Upper lobe of right lung (tissue), 1 donor: ENCODE measurements around the gene PANK4. TPM values are rescaled to one million over a fixed set of nuclear protein-coding genes. Genes with fewer than 3 reads are reported as not detected.
"Not testable (repeated sequence)": the region's sequence is repeated elsewhere in the genome, so short reads cannot be mapped to it uniquely, and the experiment has no call there.

Experiments used
- ATAC-seq: fragments of 200-7000 bp; cut with Tn5 transposase; one replicate; pipeline ENCODE4 v1.9.1; 2020; ENCODE audit warnings: mild to moderate bottlenecking, moderate library complexity
- DNase-seq: peaks from one replicate; pipeline ENCODE4 v3.0.0-alpha.2; 2020
- H3K27ac ChIP-seq: fragments of 200-600 bp; one replicate; pipeline ENCODE4 v1.8.0; 2022
- H3K27me3 ChIP-seq: fragments of 200-600 bp; one replicate; pipeline ENCODE4 v1.8.0; 2022; ENCODE audit warnings: mild to moderate bottlenecking
- H3K36me3 ChIP-seq: fragments of 200-600 bp; one replicate; pipeline ENCODE4 v1.8.0; 2022
- H3K4me1 ChIP-seq: fragments of 200-600 bp; one replicate; pipeline ENCODE4 v1.8.0; 2022
- H3K4me3 ChIP-seq: fragments of 200-600 bp; one replicate; pipeline ENCODE4 v1.8.0; 2022; ENCODE audit warnings: mild to moderate bottlenecking
- H3K9me3 ChIP-seq: fragments of 200-600 bp; one replicate; pipeline ENCODE4 v1.8.0; 2022
- intact Hi-C: fragments of 100-400 bp; cut with DNase I; formaldehyde crosslinking; loops from one replicate; pipeline ENCODE4 v1.11.0; 2022
- total RNA-seq: library from RNA; stranded (reverse); fragmentation: NEBNext Ultra II Directional; extraction: Animal tissue kit (Norgen Biotek cat#: 25700); gene quantifications from one replicate; pipeline ENCODE4 v1.2.1, GENCODE V29; 2021
- TF ChIP-seq, protein P1 (sequence below): fragments of 200-600 bp; IDR thresholded peaks from one replicate; pipeline ENCODE4 v1.8.0; 2022; ENCODE audit warnings: antibody characterized with exemption
- donor health status: DM: no; HTN: yes; CAD: no; lungs with severe emphysema.

PANK4 gene
- total RNA-seq, 1 donor from 2014 or later, result 36.4 TPM

- no peaks in the 10 kb centered on the region for H3K36me3 ChIP-seq
- no peak overlapping the region for H3K27ac ChIP-seq
- H3K27me3 ChIP-seq, result no peaks in the 10 kb centered on the region
- ATAC-seq, result no peak
- H3K4me1 ChIP-seq, result peaks cover 36% of the 10 kb centered on the region
- TF ChIP-seq, protein P1, sequence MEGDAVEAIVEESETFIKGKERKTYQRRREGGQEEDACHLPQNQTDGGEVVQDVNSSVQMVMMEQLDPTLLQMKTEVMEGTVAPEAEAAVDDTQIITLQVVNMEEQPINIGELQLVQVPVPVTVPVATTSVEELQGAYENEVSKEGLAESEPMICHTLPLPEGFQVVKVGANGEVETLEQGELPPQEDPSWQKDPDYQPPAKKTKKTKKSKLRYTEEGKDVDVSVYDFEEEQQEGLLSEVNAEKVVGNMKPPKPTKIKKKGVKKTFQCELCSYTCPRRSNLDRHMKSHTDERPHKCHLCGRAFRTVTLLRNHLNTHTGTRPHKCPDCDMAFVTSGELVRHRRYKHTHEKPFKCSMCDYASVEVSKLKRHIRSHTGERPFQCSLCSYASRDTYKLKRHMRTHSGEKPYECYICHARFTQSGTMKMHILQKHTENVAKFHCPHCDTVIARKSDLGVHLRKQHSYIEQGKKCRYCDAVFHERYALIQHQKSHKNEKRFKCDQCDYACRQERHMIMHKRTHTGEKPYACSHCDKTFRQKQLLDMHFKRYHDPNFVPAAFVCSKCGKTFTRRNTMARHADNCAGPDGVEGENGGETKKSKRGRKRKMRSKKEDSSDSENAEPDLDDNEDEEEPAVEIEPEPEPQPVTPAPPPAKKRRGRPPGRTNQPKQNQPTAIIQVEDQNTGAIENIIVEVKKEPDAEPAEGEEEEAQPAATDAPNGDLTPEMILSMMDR, result no peak
- no peak overlapping the region for H3K4me3 ChIP-seq
- DNase-seq, result no peak
- H3K9me3 ChIP-seq, result no peaks in the 10 kb centered on the region
- intact Hi-C loops, result no loop called here
Observed at GRCh38 chr1:2552189-2552588, 25.8 kb upstream of the PANK4 start.

- H3K9me3 ChIP-seq, intact Hi-C loops, H3K27me3 ChIP-seq, ATAC-seq, DNase-seq, H3K36me3 ChIP-seq: not testable (repeated sequence)
- Histone ChIP-seq H3K27ac (peak overlapping the region; percentile 42), H3K4me1 (peaks cover 35% of the 10 kb centered on the region), H3K4me3 (peak overlapping the region; percentile 30)
Observed at GRCh38 chr1:2551544-2551943, 25.1 kb upstream of the PANK4 start.

GRCh38 chr1:2550309-2550861, 24.0 kb upstream of the PANK4 start:
- ATAC-seq, intact Hi-C loops, H3K36me3 ChIP-seq, H3K27me3 ChIP-seq, DNase-seq, H3K9me3 ChIP-seq: not testable (repeated sequence)
- peaks cover 41% of the 10 kb centered on the region for H3K4me1 ChIP-seq
- H3K4me3 ChIP-seq, result peak overlapping the region; percentile 30
- H3K27ac ChIP-seq, result peak overlapping the region; percentile 55

GRCh38 chr1:2549367-2550029, 23.1 kb upstream of the PANK4 start:
- not testable (repeated sequence) for ATAC-seq, H3K9me3 ChIP-seq, H3K27me3 ChIP-seq, DNase-seq, H3K36me3 ChIP-seq
- Histone ChIP-seq H3K4me3 (peak overlapping the region; percentile 85), H3K27ac (peak overlapping the region; percentile 97), H3K4me1 (peaks cover 41% of the 10 kb centered on the region)
- intact Hi-C loops, result loop anchor here (10.0 kb wide), 1 partner anchor 135 kb away; the partner anchor contains the start of gene PEX10

DNA sequence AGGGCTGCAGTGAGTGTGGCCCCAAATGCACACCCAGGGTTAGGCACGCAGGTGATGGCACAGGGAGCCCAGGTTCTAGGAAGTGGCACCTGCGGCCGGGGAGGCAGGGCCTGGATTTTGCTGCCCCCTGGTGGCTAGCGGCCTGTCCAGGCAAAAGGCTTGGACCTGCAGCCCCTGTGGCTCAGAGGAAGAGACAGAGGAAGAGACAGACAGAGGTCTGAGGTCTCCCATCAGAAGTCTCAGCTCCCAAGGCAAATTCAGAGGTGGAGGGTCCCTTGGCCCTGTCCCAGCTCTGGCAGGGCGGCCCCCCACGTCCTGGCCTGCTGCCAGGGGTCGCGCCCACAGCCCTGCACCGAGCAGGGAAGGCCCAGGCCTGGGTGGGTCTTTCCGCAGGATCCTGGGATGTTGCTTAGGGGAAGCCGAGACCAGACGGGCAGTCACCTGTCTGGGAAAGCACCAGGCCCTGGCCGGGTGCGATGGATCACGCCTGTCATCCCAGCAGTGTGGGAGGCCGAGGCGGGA, 21.7 kb upstream of the PANK4 start:
- DNase-seq, result peak; percentile 93
- Histone ChIP-seq H3K4me1 (peaks cover 38% of the 10 kb centered on the region), H3K4me3 (peak overlapping the region; percentile 85), H3K36me3 (no peaks in the 10 kb centered on the region), H3K9me3 (no peaks in the 10 kb centered on the region), H3K27me3 (no peaks in the 10 kb centered on the region), H3K27ac (peak overlapping the region; percentile 97)
- ATAC-seq, result peak; percentile 57
- TF ChIP-seq, protein P1, result peak; percentile 96
- intact Hi-C loops, result loop anchor here (10.0 kb wide), 1 partner anchor 133 kb away; the partner anchor contains the start of gene PEX10

GRCh38 chr1:2547210-2548067, 21.0 kb upstream of the PANK4 start:
- DNase-seq (no peak), ATAC-seq (no peak)
- Histone ChIP-seq H3K9me3 (no peaks in the 10 kb centered on the region), H3K4me3 (peak overlapping the region; percentile 85), H3K27me3 (no peaks in the 10 kb centered on the region), H3K36me3 (no peaks in the 10 kb centered on the region), H3K4me1 (peaks cover 38% of the 10 kb centered on the region), H3K27ac (peak overlapping the region; percentile 97)
- TF ChIP-seq, protein P1, result no peak
- intact Hi-C loops, result loop anchor here (10.0 kb wide), 1 partner anchor 133 kb away; the partner anchor contains the start of gene PEX10
